ENCODE results near the gene AP3S1. TPM values are rescaled to one million over a fixed set of nuclear protein-coding genes. Genes with fewer than 3 reads are reported as not detected.
A peak's percentile ranks its signal among the peaks of the same experiment; 100 is the strongest.

Gene AP3S1
- total and polyA plus RNA-seq, 4 donors, result 97.7 to 186 (median 139) TPM

- peak overlapping the region; percentile 28 for H3K4me3 ChIP-seq (ENCODE audit: low read depth, low read length)
- H3K27me3 ChIP-seq (ENCODE audit: control insufficient read depth, insufficient read depth, low read length), result peaks cover 45% of the 10 kb centered on the region
- 1% methylated on average over 70 of the region's 71 CpGs for WGBS (ENCODE audit: insufficient coverage)
- no peaks in the 10 kb centered on the region for H3K36me3 ChIP-seq (ENCODE audit: control insufficient read depth, insufficient read depth, low read length)
- H3K27ac ChIP-seq (ENCODE audit: low read depth, low read length), result no peak overlapping the region
- H3K4me1 ChIP-seq (ENCODE audit: control insufficient read depth, insufficient read depth, low read length), result peaks cover 23% of the 10 kb centered on the region
- DNase-seq (ENCODE audit: low read depth in 4 of 6, low spot score in 6 of 6), result peak in 2 of 6 donors; percentile 33 to 43
- H3K9me3 ChIP-seq (ENCODE audit: control insufficient read depth, insufficient read depth, low read length), result no peaks in the 10 kb centered on the region
Observed at GRCh38 chr5:115962565-115963402, 121.0 kb downstream of the AP3S1 start.

DNA sequence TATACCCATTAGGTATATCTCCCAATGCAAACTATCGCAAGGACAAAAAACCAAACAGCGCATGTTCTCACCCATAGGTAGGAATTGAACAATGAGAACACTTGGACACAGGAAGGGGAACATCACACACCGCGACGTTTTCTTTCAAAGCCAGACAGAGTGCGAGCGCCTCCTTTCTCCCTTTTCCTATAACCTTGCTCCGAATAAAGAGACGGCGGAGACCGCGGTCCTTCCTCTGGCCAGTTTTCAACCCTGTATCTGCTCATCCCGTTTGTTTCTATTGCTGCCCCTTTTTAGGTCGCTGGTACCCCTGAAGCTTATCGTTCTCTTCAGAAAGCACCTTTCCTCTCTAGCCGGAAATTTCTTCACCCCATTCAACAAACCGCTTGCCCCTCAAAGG is 121.8 kb downstream of the AP3S1 start:
- H3K4me1 ChIP-seq (ENCODE audit: control insufficient read depth, insufficient read depth, low read length), result peaks cover 23% of the 10 kb centered on the region
- 10% methylated on average over 15 of the region's 17 CpGs for WGBS (ENCODE audit: insufficient coverage)
- H3K27me3 ChIP-seq (ENCODE audit: control insufficient read depth, insufficient read depth, low read length), result peaks cover 45% of the 10 kb centered on the region
- no peaks in the 10 kb centered on the region for H3K9me3 ChIP-seq (ENCODE audit: control insufficient read depth, insufficient read depth, low read length)
- H3K4me3 ChIP-seq (ENCODE audit: low read depth, low read length), result no peak overlapping the region
- no peaks in the 10 kb centered on the region for H3K36me3 ChIP-seq (ENCODE audit: control insufficient read depth, insufficient read depth, low read length)
- no peak overlapping the region for H3K27ac ChIP-seq (ENCODE audit: low read depth, low read length)
- peak in 2 of 6 donors; percentile 13 to 65 for DNase-seq (ENCODE audit: low read depth in 4 of 6, low spot score in 6 of 6)

Other genes starting within 250 kb of the AP3S1 start
- 1 to 10 TPM; 2.3 to 5.3 TPM for gene TICAM2, start 239.5 kb upstream of the AP3S1 start, total RNA-seq
- 1 to 10 TPM; 3.3 to 3.8 TPM for gene TICAM2, start 239.5 kb upstream of the AP3S1 start, polyA plus RNA-seq (ENCODE audit: insufficient read length in 2 of 2)
- 100 to 1,000 TPM in 1 of 2 donors, 10 to 100 TPM in 1; 76.9 to 142 TPM for gene TMED7, start 215.9 kb upstream of the AP3S1 start, total RNA-seq
- gene TMED7, start 215.9 kb upstream of the AP3S1 start, polyA plus RNA-seq (ENCODE audit: insufficient read length in 2 of 2), result 10 to 100 TPM; 58.6 to 78.5 TPM
- gene CDO1, start 25.3 kb upstream of the AP3S1 start, total RNA-seq, result 10 to 100 TPM; 58.3 to 64.3 TPM
- 100 to 1,000 TPM; 104 to 119 TPM for gene CDO1, start 25.3 kb upstream of the AP3S1 start, polyA plus RNA-seq (ENCODE audit: insufficient read length in 2 of 2)
- gene ATG12, start 370 bp upstream of the AP3S1 start, total RNA-seq, result 10 to 100 TPM; 69.4 to 84.3 TPM
- 10 to 100 TPM; 73.2 to 79.0 TPM for gene ATG12, start 370 bp upstream of the AP3S1 start, polyA plus RNA-seq (ENCODE audit: insufficient read length in 2 of 2)
- 1 to 10 TPM in 1 of 2 donors, under 1 TPM in 1; 0.61 to 1.9 TPM for gene LVRN, start 120.5 kb downstream of the AP3S1 start, total RNA-seq
- 1 to 10 TPM; 1.0 to 1.3 TPM for gene LVRN, start 120.5 kb downstream of the AP3S1 start, polyA plus RNA-seq (ENCODE audit: insufficient read length in 2 of 2)
- gene ARL14EPL, start 190.5 kb downstream of the AP3S1 start, total RNA-seq, result not detected
- not detected for gene ARL14EPL, start 190.5 kb downstream of the AP3S1 start, polyA plus RNA-seq (ENCODE audit: insufficient read length in 2 of 2)
- 10 to 100 TPM; 42.6 to 63.3 TPM for gene COMMD10, start 243.1 kb downstream of the AP3S1 start, total RNA-seq
- 10 to 100 TPM; 30.0 to 32.5 TPM for gene COMMD10, start 243.1 kb downstream of the AP3S1 start, polyA plus RNA-seq (ENCODE audit: insufficient read length in 2 of 2)